ENCODE results near the gene JAKMIP1. TPM values are rescaled to one million over a fixed set of nuclear protein-coding genes. Genes with fewer than 3 reads are reported as not detected.

JAKMIP1 gene
- polyA plus RNA-seq, 12 donors, result 0.09 to 0.17 (median 0.14) TPM; not detected in 9

DNA sequence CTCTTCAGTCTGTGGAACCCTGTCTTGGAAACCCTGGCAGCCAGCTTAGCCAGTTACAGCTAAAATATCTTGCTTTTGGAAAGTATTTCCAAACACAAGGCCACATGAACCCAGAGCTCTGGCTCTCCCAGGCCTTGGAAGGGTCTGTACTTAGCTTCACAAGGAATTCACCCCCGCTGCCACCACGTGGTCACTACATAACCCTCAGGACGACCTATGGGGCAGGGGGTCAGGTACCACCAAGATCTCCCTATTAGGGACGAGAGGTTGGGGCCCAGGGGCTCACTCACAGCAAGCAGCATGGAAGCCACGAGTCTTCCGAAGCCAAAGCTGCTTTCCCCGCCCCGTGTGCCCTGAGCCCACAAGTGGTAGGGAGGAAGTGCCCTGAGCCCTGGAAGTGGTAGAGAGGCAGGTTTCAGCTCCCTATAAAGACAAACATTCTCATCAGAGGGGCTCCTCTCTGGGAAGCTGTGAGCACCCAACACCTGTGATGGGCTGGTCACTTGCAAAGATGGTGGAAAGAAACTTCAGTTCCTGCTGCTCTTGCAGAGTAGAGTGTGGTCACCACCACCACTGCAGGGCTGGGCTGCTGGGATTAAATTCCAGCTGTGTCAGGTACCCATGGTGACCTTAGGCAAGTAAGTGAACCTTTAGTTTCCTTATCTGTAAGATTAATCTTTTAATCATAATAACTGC is 4.7 kb upstream of the JAKMIP1 start:
- DNase-seq, result no peak

DNA sequence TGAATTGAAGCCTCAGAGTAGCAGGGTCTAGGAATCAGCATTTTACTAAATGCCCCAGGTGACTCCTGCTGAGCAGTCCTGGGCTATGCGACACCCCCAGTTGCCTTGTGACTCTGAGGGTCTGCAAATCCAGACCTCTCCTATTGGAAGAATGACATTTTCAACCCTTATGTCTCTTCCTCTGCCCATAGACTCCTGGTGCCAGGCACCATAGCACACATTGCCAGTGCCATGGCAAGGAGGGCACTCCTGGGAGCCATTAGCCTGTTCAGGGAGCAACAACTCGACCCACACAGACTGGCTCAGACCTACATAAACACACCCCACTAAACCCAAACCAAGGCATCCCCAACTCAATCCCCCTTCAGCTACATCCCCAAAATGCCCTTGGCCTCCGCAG is 3.7 kb upstream of the JAKMIP1 start:
- no peak for DNase-seq

DNA sequence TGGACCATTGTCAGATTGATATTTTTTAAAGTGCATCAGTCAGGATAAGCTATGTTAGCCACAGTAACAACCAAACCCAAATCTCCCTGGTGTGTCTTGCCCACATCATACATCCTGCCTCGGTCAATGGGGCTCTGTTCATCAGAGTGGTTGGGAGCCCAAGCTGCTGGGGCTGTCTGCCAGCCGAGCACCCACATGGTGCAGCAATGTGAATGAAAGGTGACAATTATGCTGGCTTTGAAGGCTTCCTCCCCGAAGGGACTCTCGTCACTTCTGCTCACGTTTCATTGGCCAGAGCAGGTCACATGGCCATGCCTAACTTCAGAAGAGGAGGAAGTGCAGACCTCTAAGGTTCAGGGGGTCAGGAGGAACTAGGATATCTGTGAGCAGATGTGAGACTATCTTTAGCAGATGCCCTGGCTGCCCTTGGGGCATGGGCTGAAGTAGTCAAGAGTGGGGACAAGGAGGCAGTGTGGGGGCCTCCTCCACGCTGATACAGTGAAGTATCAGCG is 1.3 kb upstream of the JAKMIP1 start:
- no peak for DNase-seq

DNA sequence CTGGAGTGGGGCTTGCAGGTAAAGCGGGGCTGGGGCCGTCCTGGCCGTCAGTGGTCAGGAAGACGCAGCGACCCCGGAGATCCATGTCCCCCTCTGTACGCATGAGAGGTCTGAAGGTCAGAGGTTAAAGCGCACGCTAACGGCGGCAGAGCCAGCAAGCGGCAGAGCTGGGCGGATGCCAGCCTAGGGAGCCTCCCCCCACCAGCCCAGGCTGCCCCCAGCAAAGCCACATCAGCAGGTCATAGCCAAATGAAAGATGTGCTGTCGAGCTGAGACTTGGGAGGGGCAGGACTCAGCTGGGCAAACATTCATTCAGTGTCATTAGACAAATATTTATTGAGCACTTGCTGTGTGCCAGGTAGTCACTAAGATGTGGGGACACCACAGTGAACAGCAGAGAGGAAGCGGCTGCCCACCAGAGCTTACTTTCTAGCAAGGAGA is 593 bp upstream of the JAKMIP1 start:
- no peak for DNase-seq

DNA sequence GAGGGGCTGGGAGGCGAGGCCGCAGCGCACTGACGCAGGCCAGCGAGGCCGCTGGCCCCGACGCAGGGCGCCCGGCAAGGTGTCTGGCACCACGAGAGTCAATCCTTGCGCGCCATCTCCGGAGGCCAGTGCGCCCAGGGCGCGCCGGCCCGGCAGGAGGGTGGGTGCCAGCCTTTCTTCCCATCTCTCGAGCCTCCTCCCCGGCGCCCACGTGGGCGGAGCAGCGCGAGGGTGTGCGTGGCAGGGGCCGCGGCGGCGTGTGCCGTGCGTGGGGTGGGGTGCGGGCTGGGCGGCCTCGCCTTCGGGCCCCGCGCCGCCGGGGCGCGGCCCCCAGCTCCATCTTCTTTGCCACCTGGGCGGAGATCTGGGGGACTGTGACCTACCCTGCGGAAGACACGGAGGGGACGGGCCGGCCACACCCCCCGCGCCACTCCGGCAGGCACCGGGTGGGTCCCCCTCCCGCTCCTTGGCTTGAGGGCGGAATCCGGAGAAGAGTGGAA is 877 bp downstream of the JAKMIP1 start:
- DNase-seq, result no peak

DNA sequence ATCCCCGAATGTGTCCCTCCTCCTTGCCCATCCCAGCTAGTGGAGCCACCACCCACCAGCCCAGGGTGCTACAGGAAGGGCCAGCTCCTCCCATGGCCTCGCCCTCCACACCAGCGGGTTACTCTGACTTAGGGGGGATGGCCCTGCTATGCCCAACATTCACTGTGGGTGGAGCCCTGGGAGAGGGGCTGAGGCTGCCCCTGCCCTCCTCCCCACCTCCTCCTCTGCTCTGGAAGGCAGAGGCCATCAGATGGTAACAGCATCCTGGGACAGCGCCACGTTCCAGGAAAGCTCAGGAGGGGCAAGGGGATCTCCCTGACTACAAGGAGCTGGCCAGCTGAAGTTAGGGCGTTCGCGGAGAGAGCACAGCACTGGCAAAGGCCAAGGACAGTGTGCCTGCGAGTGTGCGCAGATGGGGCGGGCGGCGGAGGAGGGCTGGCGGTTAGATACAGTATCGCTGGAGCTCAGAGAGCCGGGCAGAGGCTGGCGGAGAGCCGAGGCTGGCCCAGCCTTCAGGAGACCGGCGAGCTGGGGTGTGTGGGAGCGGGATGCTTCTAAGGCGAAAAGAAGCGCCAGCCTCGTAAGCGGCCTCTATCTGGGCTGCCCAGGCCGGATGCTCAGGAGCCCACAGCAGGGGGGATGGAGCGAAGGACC is 1.5 kb downstream of the JAKMIP1 start:
- no peak for DNase-seq

DNA sequence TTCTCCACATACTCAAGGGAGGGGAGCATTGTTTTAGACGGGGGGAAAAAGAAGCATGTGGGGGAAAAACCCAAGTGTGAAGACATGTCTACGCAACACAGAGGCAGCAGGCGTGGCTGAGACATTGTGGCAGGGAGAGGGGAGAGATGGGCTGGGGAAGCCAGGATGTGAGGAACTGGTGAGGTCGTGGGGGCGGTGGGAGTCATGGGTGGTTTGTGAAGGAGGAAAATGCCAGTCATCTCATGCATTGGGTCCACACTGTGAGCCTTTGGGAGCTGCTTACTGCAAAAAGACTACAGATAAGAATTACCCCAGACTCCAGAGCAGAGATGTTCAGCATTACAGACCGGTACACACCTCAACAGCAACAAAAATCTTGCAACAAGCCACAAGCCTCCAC is 2.1 kb downstream of the JAKMIP1 start:
- no peak for DNase-seq

DNA sequence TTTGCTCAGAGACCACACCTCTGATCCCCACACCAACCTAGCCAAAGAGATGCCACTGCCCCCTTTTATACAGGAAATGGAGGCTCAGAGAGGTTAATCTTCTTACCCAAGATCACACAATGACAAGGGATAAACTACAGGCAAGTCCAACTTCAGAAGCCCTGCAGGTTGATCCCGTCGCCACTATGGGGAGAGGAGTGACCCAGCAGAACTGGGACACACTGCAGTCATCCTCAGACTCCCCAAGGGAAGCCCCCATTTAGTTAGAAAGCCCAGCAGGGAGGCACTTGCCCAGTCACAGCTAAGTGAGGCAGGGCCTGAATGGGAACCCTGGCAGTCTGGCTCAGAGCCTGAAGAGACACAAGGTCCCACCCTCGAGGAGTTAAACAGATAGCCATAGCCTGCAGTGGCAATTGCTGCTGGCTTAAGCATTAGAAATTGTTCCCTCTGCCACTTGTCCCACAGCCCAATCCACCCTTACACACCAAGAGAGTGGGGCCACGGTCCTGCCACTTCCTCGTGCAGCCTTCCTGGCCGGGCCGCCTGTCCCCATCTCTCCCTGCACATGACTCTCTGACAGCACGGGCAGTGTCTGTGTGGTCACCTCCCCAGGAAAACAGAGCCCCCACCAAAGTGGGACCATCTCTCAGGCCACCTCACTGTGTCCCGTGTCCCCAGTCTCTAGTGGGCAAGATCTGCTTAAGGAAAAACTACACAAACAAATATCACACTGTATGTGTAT is 2.7 kb downstream of the JAKMIP1 start:
- no peak for DNase-seq

DNA sequence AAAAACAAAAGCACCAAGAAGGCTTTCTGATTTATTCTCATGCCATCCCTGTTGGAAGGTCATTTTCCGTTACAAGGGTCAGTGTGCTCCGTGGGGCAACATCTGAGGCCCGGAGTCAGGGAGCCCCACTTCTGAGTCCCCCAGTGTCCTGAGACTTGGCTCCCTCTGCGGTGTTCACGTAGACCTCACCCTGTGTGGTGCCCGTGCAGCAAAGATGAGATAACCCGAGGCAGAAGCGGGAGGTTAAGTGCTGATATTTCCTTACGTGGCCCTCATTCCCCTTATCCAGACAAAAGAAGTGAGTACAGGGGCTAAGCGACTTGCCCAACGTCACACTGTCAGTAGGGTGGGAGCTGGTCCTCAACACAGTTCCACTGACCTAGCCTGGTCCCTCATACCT is 3.5 kb downstream of the JAKMIP1 start:
- no peak for DNase-seq

DNA sequence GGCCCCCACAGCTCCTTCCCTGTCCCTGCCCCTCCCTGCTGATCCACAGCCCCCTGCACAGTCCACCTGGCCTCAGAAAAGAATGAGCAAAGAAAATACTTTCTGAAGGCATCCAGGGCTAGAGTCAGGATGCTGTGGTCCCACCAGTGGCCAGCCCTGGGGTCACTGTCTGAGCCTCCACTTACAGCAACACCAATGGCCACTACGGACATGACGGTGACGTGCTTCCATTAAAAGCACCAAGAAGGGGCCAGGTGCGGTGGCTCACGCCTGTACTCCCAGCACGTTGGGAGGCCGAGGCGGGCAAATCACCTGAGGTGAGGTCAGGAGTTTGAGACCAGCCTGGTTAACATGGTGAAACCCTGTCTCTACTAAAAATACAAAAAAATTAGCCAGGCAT is 4.0 kb downstream of the JAKMIP1 start:
- DNase-seq, result no peak

DNA sequence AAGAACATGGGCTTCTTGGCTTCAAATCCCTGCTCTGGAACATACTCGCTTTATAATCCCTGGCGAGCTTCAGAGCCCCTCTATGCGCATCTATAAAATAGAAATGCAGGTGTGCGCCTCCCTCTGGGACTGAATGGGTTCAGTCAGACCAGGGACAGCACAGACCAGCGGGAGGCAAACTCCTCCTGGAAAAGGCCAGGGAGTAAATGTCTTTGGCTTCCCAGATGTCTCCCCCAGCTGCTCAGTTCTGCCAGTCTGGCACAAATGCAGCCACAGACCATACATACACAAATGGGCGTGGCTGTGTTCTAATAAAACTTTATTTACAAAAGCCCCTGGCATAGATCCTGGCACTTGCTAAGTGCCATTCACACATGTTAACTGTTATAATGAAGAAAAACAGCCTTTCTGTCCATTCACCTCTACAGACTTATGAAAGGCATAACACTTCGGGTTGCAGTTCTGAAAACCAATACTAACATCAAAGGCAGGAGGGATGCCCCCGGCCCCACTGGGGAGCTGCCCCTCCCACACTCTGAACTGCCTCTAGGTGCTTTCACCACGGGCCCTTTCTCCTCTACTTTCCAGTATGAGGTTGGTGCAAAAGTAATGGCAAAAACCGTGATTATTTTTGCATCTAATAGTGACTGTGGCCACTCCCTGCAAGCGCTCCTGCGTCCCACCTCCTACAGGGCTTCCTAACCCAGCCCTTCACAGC is 4.6 kb downstream of the JAKMIP1 start:
- DNase-seq, result no peak

DNA sequence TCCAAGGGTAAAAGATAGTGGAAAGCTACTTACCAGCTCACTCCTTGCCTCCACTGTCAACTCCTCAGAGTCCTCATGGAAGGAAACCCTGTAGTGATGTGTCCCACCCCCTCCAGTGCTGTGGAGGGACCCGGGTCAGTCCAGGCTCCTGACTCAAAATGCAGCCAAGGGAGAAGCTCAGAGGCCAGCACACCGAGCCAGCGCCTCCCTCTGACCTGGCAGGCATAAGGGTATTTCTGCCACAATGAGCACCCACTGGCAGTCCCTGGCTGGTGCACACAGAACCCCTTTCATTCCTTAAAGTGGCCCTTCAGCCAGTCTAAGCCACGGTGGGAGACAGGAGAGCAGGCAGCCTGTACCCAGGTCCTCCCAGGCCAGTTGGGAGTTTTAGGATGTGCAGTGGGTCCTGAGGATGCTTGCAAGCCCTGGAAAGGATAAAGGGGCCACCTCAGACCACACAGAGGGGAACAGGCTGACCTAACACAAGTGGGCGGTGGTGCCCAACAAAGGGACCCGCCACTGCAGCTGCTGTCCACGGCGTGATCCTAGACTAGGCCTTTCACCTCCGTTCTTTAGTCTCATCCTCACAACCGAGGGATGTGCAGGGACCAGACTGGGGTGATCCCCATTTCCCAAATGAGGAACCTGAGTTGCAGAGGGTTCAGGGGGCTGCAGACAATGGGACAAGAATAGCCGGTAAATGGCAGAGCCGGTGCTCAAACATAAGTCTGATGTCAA is 5.7 kb downstream of the JAKMIP1 start:
- DNase-seq, result no peak

DNA sequence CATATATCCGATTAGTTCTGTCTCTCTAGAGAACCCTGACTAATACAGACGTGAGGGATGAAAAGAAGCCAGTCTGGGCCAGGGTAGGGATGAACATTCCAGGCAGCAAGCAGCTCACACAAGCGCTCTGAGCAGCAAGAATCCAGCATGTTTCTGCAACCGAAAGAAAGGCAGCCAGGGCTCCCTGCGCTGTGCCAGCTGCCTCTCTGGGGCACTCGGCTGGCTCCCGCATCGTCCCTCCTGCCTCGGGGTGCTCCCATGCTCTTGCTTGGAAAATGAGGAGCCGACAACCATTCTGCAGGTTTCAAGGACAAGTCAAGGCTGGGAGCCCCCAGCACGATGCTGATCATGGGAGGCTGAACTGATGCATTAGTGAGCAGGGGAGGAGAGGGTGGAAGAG is 7.0 kb downstream of the JAKMIP1 start:
- no peak for DNase-seq

DNA sequence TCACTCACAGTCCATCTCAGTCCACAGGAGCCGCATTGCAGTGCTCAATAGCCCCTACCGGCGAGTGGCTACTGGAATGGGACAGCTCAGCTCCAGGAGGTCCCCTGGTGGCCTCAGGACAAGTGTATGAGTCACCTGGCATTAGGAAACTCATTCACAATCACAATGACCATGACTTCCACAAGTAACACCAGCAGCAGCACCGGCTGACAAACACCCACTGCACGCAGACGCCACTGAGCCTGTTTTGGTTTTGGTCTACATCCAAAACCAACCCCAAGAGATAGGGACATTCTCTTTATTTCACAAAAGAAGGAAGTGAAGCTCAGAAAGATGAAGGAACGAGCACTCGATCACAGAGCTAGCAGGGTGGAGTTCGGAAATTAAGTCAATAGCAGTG is 8.1 kb downstream of the JAKMIP1 start:
- no peak for DNase-seq

DNA sequence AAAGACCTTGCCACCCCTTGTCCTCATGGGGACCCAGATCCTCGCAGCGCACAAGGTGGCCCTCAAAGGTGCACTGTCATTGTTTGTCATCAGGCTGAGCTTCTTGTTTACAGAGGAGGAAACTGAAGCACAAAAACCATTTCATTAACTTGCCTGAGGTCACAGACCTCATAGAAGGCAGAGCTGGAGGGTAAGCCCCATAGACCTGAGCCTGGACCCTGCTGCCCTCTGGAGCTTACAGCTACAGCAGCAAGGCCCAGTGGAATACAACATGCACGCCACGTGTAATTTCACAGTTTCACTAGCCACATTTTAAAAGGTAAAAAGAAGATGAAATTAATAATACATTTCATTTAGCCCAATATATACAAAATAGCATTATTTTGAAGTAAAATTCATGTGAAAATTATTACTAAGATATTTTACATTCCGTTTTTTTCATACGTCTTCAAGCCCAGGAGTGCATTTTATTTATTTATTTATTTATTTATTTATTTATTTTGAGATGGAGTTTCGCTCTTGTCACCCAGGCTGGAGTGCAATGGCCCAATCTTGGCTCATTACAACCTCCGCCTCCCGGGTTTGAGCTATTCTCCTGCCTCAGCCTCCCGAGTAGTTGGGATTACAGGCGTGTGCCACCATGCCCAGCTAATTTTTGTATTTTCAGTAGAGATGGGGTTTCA is 8.8 kb downstream of the JAKMIP1 start:
- no peak for DNase-seq

DNA sequence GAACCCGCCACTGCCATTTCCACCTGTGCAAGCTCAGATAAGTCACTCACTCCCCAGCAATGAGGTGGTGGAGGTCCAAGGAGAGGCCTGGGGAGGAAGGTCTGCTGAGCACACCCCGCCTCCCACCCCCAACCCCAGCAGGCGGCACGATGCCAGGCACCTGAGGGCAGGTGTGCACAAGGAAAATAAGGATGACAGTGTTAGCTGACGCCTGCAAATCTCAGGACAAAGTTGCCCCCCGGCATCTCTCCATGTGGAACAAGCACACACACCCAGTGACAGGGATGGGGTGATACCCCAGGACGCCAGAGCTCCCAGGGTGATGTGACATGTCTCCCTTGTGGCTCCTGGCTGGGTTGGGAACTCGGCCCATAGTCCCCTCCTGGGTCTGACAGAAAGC is 9.9 kb downstream of the JAKMIP1 start:
- no peak for DNase-seq

DNA sequence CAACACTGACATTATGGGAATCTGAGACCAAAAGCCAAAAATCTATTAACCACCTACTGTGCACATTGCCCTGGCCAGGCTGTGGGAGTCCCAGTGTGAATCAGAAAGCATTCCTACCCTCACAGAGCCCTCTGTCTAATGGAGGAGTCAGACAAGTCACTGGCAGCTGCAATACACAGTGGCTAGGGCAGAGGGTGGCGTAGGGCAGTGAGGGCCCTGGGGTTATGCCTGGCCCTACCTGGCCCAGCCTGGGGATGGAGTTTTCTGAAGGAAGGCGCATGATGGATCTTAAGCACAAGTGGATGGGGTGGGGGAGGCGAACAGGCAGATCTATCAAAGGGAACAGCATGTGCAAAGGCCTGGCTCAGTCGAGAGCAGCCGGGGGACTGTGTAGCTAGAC is 10.8 kb downstream of the JAKMIP1 start:
- DNase-seq, result no peak

DNA sequence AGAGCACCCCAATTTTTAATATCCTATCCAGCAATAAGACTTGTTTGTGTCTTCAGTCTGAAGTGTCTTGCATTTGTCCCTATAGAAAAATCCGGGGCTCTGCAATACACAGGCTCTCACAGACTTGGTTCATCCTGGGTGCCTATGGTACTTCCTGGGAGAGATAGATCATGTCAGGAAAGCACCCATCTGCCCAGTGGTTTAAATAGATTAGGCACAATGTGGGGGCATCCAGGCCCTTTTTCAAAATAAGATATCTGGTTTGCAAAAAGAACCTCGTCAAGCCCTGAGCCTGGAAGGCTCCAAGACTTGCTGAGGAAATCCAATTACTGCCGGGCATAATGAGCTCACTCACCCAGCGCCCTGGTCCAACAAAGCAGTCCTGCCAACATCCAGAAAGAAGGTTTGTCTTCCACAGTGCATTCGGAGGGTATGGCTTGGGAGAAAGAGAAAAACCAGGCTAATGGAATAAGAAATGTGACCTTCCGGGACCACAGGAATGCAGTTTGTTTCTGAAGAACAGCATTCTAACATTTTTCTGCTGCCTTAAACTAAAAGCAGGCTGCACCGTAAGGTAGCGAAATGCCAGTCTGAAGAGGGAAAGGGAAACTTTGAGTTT is 11.6 kb downstream of the JAKMIP1 start:
- DNase-seq, result no peak

DNA sequence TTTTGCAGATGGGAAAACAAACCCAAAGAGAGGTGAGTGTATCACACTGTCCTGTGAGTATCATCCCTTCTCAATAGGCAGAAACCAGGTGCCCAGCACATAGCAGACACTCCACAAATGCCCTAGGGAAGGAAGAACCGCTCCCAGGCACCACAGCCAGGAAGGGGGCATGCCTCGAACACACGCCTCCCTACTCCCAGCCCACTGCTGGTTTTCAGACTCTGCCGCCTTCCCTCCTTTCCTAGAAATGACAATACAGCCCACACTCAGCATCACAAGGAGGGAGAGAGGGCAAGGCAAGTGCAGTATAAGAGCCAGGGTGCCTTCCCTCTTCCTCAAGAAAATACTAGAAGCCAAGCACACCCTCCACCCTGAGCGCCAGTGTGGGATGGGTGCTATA is 16.2 kb downstream of the JAKMIP1 start:
- DNase-seq, result no peak

DNA sequence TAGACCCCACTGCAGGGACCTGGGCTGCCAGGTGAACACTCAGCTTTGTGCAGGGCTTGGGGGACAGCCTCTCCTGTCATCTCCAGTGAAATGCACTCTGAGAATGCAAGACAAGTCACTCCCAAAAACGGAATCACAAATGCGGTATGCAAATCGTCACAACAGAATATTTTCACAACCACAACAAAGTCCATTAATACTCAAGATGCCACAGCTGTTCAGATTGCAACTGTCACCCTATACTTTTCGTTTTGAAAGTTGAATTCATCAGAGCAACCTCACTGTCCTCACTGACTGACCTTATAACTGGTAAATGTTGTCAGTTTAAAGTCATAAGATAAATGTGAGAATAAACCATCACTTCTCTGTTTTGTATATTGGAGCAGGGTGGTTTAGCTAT is 16.6 kb downstream of the JAKMIP1 start:
- DNase-seq, result no peak

Measured in muscle of arm (tissue), 12 donors.